Measurements from ENCODE around the gene TELO2. TPM values are rescaled to one million over a fixed set of nuclear protein-coding genes. Genes with fewer than 3 reads are reported as not detected.

Gene TELO2
- total RNA-seq, 1 donor from 2014 or later = 77.2 TPM

DNA sequence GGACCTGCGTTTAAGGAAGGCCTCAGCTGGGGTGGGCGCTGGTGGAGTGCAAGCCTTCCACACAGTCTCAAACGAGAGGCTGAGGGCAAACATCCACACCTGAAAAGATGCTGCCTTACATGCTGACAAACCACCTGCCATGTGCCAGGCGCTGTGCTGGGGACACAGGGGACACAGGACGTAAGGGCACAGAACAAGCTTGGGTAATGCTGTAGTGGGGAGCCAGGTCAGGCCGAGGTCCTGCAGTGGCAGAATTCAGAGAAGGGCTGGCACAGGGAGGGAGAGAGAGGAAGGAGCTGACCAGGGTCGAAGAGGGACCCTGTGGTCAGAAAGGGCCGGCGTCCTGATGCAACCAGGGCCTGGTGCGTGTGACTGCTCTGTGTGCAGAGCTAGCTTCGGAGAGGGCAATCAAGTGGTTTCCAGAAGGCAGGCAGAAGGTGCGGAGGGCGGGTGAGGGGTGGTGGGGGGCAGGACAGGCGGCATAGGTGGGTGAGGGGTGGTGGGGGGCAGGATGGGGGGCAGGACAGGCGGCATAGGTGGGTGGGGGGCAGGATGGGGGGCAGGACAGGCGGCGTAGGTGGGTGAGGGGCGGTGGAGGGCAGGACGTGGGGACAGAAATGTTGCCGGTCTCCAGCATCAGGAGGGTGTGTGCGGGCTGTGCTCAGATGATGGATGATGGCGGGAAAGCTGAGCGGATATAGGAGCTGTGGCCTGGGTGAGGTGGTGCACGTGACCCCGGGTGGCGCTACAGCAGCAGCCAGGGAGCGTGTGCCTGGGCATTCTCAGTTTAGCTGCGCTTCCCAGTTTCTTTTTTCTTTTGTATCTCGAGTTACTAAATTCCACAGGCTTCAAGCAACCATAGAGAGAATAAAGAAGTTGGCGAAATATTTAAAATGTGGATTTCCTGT is 18.8 kb downstream of the TELO2 start:
- TF ChIP-seq, protein P1, sequence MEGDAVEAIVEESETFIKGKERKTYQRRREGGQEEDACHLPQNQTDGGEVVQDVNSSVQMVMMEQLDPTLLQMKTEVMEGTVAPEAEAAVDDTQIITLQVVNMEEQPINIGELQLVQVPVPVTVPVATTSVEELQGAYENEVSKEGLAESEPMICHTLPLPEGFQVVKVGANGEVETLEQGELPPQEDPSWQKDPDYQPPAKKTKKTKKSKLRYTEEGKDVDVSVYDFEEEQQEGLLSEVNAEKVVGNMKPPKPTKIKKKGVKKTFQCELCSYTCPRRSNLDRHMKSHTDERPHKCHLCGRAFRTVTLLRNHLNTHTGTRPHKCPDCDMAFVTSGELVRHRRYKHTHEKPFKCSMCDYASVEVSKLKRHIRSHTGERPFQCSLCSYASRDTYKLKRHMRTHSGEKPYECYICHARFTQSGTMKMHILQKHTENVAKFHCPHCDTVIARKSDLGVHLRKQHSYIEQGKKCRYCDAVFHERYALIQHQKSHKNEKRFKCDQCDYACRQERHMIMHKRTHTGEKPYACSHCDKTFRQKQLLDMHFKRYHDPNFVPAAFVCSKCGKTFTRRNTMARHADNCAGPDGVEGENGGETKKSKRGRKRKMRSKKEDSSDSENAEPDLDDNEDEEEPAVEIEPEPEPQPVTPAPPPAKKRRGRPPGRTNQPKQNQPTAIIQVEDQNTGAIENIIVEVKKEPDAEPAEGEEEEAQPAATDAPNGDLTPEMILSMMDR (IDR thresholded peaks at IDR 0.05; ENCODE audit: unreplicated experiment) = no peak
- peaks cover 30% of the 10 kb centered on the region for H3K36me3 Mint-ChIP-seq (ENCODE audit: insufficient read depth)
- H3K9me3 Mint-ChIP-seq (ENCODE audit: low read depth) = peaks cover 7% of the 10 kb centered on the region
- H3K4me3 Mint-ChIP-seq (ENCODE audit: low read depth) = no peak overlapping the region
- H3K4me1 Mint-ChIP-seq (ENCODE audit: low read depth) = no peaks in the 10 kb centered on the region
- DNase-seq (ENCODE audit: low spot score, unreplicated experiment) = no peak
- no peak overlapping the region for H3K27ac Mint-ChIP-seq
- no peaks in the 10 kb centered on the region for H3K27me3 Mint-ChIP-seq

GRCh38 chr16:1512774-1513173 is 19.6 kb downstream of the TELO2 start:
- DNase-seq (ENCODE audit: low spot score, unreplicated experiment) = no peak
- peaks cover 7% of the 10 kb centered on the region for H3K9me3 Mint-ChIP-seq (ENCODE audit: low read depth)
- no peaks in the 10 kb centered on the region for H3K27me3 Mint-ChIP-seq
- H3K36me3 Mint-ChIP-seq (ENCODE audit: insufficient read depth) = peaks cover 30% of the 10 kb centered on the region
- H3K27ac Mint-ChIP-seq = peak overlapping the region; percentile 71
- H3K4me3 Mint-ChIP-seq (ENCODE audit: low read depth) = no peak overlapping the region
- TF ChIP-seq, protein P1 (IDR thresholded peaks at IDR 0.05; ENCODE audit: unreplicated experiment) = no peak
- H3K4me1 Mint-ChIP-seq (ENCODE audit: low read depth) = no peaks in the 10 kb centered on the region

- no peak for DNase-seq (ENCODE audit: low spot score, unreplicated experiment)
- Mint-ChIP-seq H3K4me3 (ENCODE audit: low read depth) (no peak overlapping the region), H3K9me3 (ENCODE audit: low read depth) (peaks cover 7% of the 10 kb centered on the region), H3K4me1 (ENCODE audit: low read depth) (no peaks in the 10 kb centered on the region), H3K36me3 (ENCODE audit: insufficient read depth) (peaks cover 34% of the 10 kb centered on the region), H3K27me3 (no peaks in the 10 kb centered on the region), H3K27ac (no peak overlapping the region)
- TF ChIP-seq, protein P1 (IDR thresholded peaks at IDR 0.05; ENCODE audit: unreplicated experiment) = no peak
These were observed 21.3 kb downstream of the TELO2 start for GRCh38 chr16:1514507-1514906.

DNA sequence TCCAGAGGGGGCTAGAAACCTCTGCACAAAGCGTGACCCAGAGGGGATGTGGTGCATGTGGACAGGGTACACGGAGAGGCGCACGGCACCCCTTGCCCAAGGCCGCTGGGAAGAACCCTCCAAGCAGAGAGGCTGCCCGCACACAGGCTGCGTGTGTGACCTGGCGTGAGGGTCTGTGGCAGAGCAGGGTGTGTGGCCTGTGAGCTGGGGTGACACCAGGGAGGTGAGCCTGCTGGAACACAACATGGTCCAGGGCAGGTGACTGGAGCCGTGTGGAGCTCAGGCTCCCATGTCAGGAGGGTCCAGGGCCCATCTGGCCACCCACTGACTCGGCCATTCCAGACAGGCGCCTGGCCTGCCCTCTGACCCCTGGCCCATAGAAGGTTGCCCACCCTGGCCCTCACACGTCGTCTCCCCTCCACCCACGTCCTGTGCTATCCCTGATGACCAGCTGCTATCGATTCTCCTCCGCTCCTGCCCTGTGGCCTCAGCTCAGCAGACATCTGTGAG is 25.5 kb downstream of the TELO2 start:
- TF ChIP-seq, protein P1 (IDR thresholded peaks at IDR 0.05; ENCODE audit: unreplicated experiment) = no peak
- Mint-ChIP-seq H3K27me3 (no peaks in the 10 kb centered on the region), H3K36me3 (ENCODE audit: insufficient read depth) (peaks cover 23% of the 10 kb centered on the region), H3K4me3 (ENCODE audit: low read depth) (no peak overlapping the region), H3K27ac (no peak overlapping the region), H3K4me1 (ENCODE audit: low read depth) (no peaks in the 10 kb centered on the region), H3K9me3 (ENCODE audit: low read depth) (peaks cover 7% of the 10 kb centered on the region)
- no peak for DNase-seq (ENCODE audit: low spot score, unreplicated experiment)

- H3K27me3 Mint-ChIP-seq = no peaks in the 10 kb centered on the region
- H3K36me3 Mint-ChIP-seq (ENCODE audit: insufficient read depth) = peaks cover 15% of the 10 kb centered on the region
- H3K9me3 Mint-ChIP-seq (ENCODE audit: low read depth) = peaks cover 3% of the 10 kb centered on the region
- H3K27ac Mint-ChIP-seq = no peak overlapping the region
- no peak overlapping the region for H3K4me3 Mint-ChIP-seq (ENCODE audit: low read depth)
- H3K4me1 Mint-ChIP-seq (ENCODE audit: low read depth) = no peaks in the 10 kb centered on the region
- TF ChIP-seq, protein P1 (IDR thresholded peaks at IDR 0.05; ENCODE audit: unreplicated experiment) = no peak
- no peak for DNase-seq (ENCODE audit: low spot score, unreplicated experiment)
These were observed 26.7 kb downstream of the TELO2 start for GRCh38 chr16:1519831-1520230.

Data from progenitor cell of endocrine pancreas (in vitro differentiated cells).